Measurements from ENCODE around the gene EML4.

DNA sequence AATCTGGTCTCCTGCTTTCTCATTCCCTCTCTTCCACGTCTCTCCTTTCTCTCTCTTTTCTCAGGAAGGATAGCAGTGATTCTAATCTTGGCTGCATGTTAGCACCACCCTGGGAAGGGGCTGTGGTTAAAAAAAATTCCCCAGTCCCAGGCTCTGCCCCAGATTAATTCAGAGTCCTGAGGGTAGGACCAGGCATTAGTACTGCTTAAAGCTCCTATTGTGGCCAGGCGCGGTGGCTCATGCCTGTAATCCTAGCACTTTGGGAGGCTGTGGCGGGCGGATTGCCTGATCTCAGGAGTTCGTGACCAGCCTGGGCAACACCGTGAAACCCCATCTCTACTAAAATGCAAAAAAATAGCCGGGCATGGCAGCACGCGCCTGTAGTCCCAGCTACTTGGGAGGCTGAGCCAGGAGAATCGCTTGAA lies 35.4 kb upstream of the EML4 start:
- TF ChIP-seq, protein P1, sequence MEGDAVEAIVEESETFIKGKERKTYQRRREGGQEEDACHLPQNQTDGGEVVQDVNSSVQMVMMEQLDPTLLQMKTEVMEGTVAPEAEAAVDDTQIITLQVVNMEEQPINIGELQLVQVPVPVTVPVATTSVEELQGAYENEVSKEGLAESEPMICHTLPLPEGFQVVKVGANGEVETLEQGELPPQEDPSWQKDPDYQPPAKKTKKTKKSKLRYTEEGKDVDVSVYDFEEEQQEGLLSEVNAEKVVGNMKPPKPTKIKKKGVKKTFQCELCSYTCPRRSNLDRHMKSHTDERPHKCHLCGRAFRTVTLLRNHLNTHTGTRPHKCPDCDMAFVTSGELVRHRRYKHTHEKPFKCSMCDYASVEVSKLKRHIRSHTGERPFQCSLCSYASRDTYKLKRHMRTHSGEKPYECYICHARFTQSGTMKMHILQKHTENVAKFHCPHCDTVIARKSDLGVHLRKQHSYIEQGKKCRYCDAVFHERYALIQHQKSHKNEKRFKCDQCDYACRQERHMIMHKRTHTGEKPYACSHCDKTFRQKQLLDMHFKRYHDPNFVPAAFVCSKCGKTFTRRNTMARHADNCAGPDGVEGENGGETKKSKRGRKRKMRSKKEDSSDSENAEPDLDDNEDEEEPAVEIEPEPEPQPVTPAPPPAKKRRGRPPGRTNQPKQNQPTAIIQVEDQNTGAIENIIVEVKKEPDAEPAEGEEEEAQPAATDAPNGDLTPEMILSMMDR (IDR thresholded peaks at IDR 0.05) = no peak
- no peak for TF ChIP-seq EZH2 (IDR thresholded peaks at IDR 0.05; ENCODE audit: borderline replicate concordance, insufficient read depth, low read depth, low read length, poor library complexity, severe bottlenecking)
